Measurements from ENCODE around the gene TMEM150C. TPM values are rescaled to one million over a fixed set of nuclear protein-coding genes. Genes with fewer than 3 reads are reported as not detected.
A peak's percentile ranks its signal among the peaks of the same experiment; 100 is the strongest.

TMEM150C gene
- total RNA-seq (not detected), polyA plus RNA-seq (under 1 TPM in 1 of 2 donors, not detected in 1; 0.07 TPM)

GRCh38 chr4:82561786-82562563 lies at the start of gene TMEM150C:
Gene TMEM150C (minus strand): TSS chr4:82561988. CDS start chr4:82504657, 57,331 bp downstream.
- DNase-seq, result no peak
- Histone ChIP-seq H3K4me3 (ENCODE audit: low read length in 2 of 2) (no peak within 1 kb of the TSS), H3K27ac (ENCODE audit: low read depth, low read length) (no peak within 1 kb of the TSS), H3K36me3 (ENCODE audit: insufficient read depth, low read length) (no peaks in the 10 kb centered on the region), H3K9me3 (ENCODE audit: control insufficient read depth in 1 of 2, low read length in 2 of 2) (no peaks in the 10 kb centered on the region), H3K27me3 (ENCODE audit: insufficient read depth, low read length) (peaks cover 20% of the 10 kb centered on the region), H3K4me1 (ENCODE audit: insufficient read depth, low read length) (peaks cover 3% of the 10 kb centered on the region)
- ChIA-PET POLR2A (ENCODE audit: partially characterized antibody) (no interaction called here), CTCF (ENCODE audit: partially characterized antibody) (no interaction called here)
- Mint-ChIP-seq H3K27me3 (peaks cover 39 to 46% of the 10 kb centered on the region in 2 donors), H3K4me3 (peak within 1 kb of the TSS; percentile 73 to 87 (median 78)), H3K36me3 (no peaks in the 10 kb centered on the region), H3K4me1 (peaks cover 8 to 21% (median 16%) of the 10 kb centered on the region in 4 donors), H3K27ac (no peak within 1 kb of the TSS), H3K9me3 (peaks cover 0 to 3% (median 0%) of the 10 kb centered on the region in 8 donors)
- intact Hi-C loops (cut with micrococcal nuclease), result no loop called here

- Mint-ChIP-seq H3K36me3 (no peaks in the 10 kb centered on the region), H3K9me3 (no peaks in the 10 kb centered on the region), H3K4me1 (no peaks in the 10 kb centered on the region), H3K4me3 (no peak overlapping the region), H3K27ac (peak overlapping the region in 1 of 7 donors; percentile 28), H3K27me3 (peaks cover 2 to 8% of the 10 kb centered on the region in 2 donors)
- intact Hi-C loops (cut with micrococcal nuclease), result no loop called here
- CTCF ChIA-PET (ENCODE audit: partially characterized antibody), result no interaction called here
- no peaks in the 10 kb centered on the region for H3K4me1 ChIP-seq (ENCODE audit: insufficient read depth, low read length)
- no peaks in the 10 kb centered on the region for H3K36me3 ChIP-seq (ENCODE audit: insufficient read depth, low read length)
- H3K27me3 ChIP-seq (ENCODE audit: insufficient read depth, low read length), result no peaks in the 10 kb centered on the region
- POLR2A ChIA-PET (ENCODE audit: partially characterized antibody), result no interaction called here
- DNase-seq, result no peak
- no peak overlapping the region for H3K4me3 ChIP-seq (ENCODE audit: low read length in 2 of 2)
- H3K9me3 ChIP-seq (ENCODE audit: control insufficient read depth in 1 of 2, low read length in 2 of 2), result no peaks in the 10 kb centered on the region
- H3K27ac ChIP-seq (ENCODE audit: low read depth, low read length), result no peak overlapping the region
Measured at GRCh38 chr4:82611527-82611926, 49.7 kb upstream of the TMEM150C start.

- H3K36me3 ChIP-seq (ENCODE audit: insufficient read depth, low read length), result no peaks in the 10 kb centered on the region
- H3K27me3 Mint-ChIP-seq, result peaks cover 0 to 7% of the 10 kb centered on the region in 2 donors
- CTCF ChIA-PET (ENCODE audit: partially characterized antibody), result no interaction called here
- DNase-seq, result no peak
- POLR2A ChIA-PET (ENCODE audit: partially characterized antibody), result no interaction called here
- no peaks in the 10 kb centered on the region for H3K9me3 ChIP-seq (ENCODE audit: control insufficient read depth in 1 of 2, low read length in 2 of 2)
- no peak overlapping the region for H3K27ac Mint-ChIP-seq
- intact Hi-C loops (cut with micrococcal nuclease), result no loop called here
- H3K27ac ChIP-seq (ENCODE audit: low read depth, low read length), result no peak overlapping the region
- H3K36me3 Mint-ChIP-seq, result no peaks in the 10 kb centered on the region
- no peaks in the 10 kb centered on the region for H3K4me1 ChIP-seq (ENCODE audit: insufficient read depth, low read length)
- H3K4me1 Mint-ChIP-seq, result no peaks in the 10 kb centered on the region
- H3K9me3 Mint-ChIP-seq, result no peaks in the 10 kb centered on the region
- H3K4me3 Mint-ChIP-seq, result no peak overlapping the region
- H3K27me3 ChIP-seq (ENCODE audit: insufficient read depth, low read length), result no peaks in the 10 kb centered on the region
- no peak overlapping the region for H3K4me3 ChIP-seq (ENCODE audit: low read length in 2 of 2)
Measured at GRCh38 chr4:82610041-82610440, 48.3 kb upstream of the TMEM150C start.

GRCh38 chr4:82606622-82607021 lies 44.8 kb upstream of the TMEM150C start:
- intact Hi-C loops (cut with micrococcal nuclease), result no loop called here
- no peaks in the 10 kb centered on the region for H3K27me3 ChIP-seq (ENCODE audit: insufficient read depth, low read length)
- Mint-ChIP-seq H3K36me3 (no peaks in the 10 kb centered on the region), H3K4me3 (no peak overlapping the region), H3K9me3 (no peaks in the 10 kb centered on the region), H3K27me3 (peaks cover 4 to 8% of the 10 kb centered on the region in 2 donors), H3K27ac (no peak overlapping the region), H3K4me1 (no peaks in the 10 kb centered on the region)
- no peak overlapping the region for H3K27ac ChIP-seq (ENCODE audit: low read depth, low read length)
- H3K4me1 ChIP-seq (ENCODE audit: insufficient read depth, low read length), result no peaks in the 10 kb centered on the region
- H3K4me3 ChIP-seq (ENCODE audit: low read length in 2 of 2), result no peak overlapping the region
- ChIA-PET CTCF (ENCODE audit: partially characterized antibody) (no interaction called here), POLR2A (ENCODE audit: partially characterized antibody) (no interaction called here)
- DNase-seq, result no peak
- H3K36me3 ChIP-seq (ENCODE audit: insufficient read depth, low read length), result no peaks in the 10 kb centered on the region
- no peaks in the 10 kb centered on the region for H3K9me3 ChIP-seq (ENCODE audit: control insufficient read depth in 1 of 2, low read length in 2 of 2)

GRCh38 chr4:82604522-82604921 lies 42.7 kb upstream of the TMEM150C start:
- ChIA-PET POLR2A (ENCODE audit: partially characterized antibody) (no interaction called here), CTCF (ENCODE audit: partially characterized antibody) (no interaction called here)
- Histone ChIP-seq H3K27ac (ENCODE audit: low read depth, low read length) (no peak overlapping the region), H3K27me3 (ENCODE audit: insufficient read depth, low read length) (no peaks in the 10 kb centered on the region), H3K4me1 (ENCODE audit: insufficient read depth, low read length) (no peaks in the 10 kb centered on the region), H3K9me3 (ENCODE audit: control insufficient read depth in 1 of 2, low read length in 2 of 2) (no peaks in the 10 kb centered on the region), H3K36me3 (ENCODE audit: insufficient read depth, low read length) (no peaks in the 10 kb centered on the region), H3K4me3 (ENCODE audit: low read length in 2 of 2) (no peak overlapping the region)
- intact Hi-C loops (cut with micrococcal nuclease), result no loop called here
- Mint-ChIP-seq H3K9me3 (no peaks in the 10 kb centered on the region), H3K27ac (no peak overlapping the region), H3K4me1 (no peaks in the 10 kb centered on the region), H3K36me3 (no peaks in the 10 kb centered on the region), H3K4me3 (no peak overlapping the region), H3K27me3 (peaks cover 5 to 7% of the 10 kb centered on the region in 2 donors)
- DNase-seq, result no peak

GRCh38 chr4:82601242-82602015 lies 39.6 kb upstream of the TMEM150C start:
- Histone ChIP-seq H3K4me3 (ENCODE audit: low read length in 2 of 2) (no peak overlapping the region), H3K36me3 (ENCODE audit: insufficient read depth, low read length) (no peaks in the 10 kb centered on the region), H3K27me3 (ENCODE audit: insufficient read depth, low read length) (no peaks in the 10 kb centered on the region), H3K4me1 (ENCODE audit: insufficient read depth, low read length) (no peaks in the 10 kb centered on the region), H3K9me3 (ENCODE audit: control insufficient read depth in 1 of 2, low read length in 2 of 2) (no peaks in the 10 kb centered on the region), H3K27ac (ENCODE audit: low read depth, low read length) (no peak overlapping the region)
- peaks cover 10 to 17% of the 10 kb centered on the region in 2 donors for H3K27me3 Mint-ChIP-seq
- no peaks in the 10 kb centered on the region for H3K4me1 Mint-ChIP-seq
- intact Hi-C loops (cut with micrococcal nuclease), result no loop called here
- H3K9me3 Mint-ChIP-seq, result no peaks in the 10 kb centered on the region
- ChIA-PET POLR2A (ENCODE audit: partially characterized antibody) (no interaction called here), CTCF (ENCODE audit: partially characterized antibody) (no interaction called here)
- no peak overlapping the region for H3K4me3 Mint-ChIP-seq
- no peak overlapping the region for H3K27ac Mint-ChIP-seq
- H3K36me3 Mint-ChIP-seq, result no peaks in the 10 kb centered on the region
- DNase-seq, result no peak

- intact Hi-C loops (cut with micrococcal nuclease), result no loop called here
Measured at GRCh38 chr4:82599336-82599735, 37.5 kb upstream of the TMEM150C start.

More at GRCh38 chr4:82599336-82599735, 37.5 kb upstream of the TMEM150C start:
- Mint-ChIP-seq H3K4me3 (no peak overlapping the region), H3K27ac (no peak overlapping the region), H3K9me3 (no peaks in the 10 kb centered on the region), H3K36me3 (no peaks in the 10 kb centered on the region), H3K4me1 (no peaks in the 10 kb centered on the region), H3K27me3 (peaks cover 13 to 17% of the 10 kb centered on the region in 2 donors)
- DNase-seq, result no peak
- H3K36me3 ChIP-seq (ENCODE audit: insufficient read depth, low read length), result no peaks in the 10 kb centered on the region
- POLR2A ChIA-PET (ENCODE audit: partially characterized antibody), result no interaction called here
- no peaks in the 10 kb centered on the region for H3K27me3 ChIP-seq (ENCODE audit: insufficient read depth, low read length)
- CTCF ChIA-PET (ENCODE audit: partially characterized antibody), result no interaction called here
- no peaks in the 10 kb centered on the region for H3K4me1 ChIP-seq (ENCODE audit: insufficient read depth, low read length)
- H3K27ac ChIP-seq (ENCODE audit: low read depth, low read length), result no peak overlapping the region
- H3K4me3 ChIP-seq (ENCODE audit: low read length in 2 of 2), result no peak overlapping the region
- no peaks in the 10 kb centered on the region for H3K9me3 ChIP-seq (ENCODE audit: control insufficient read depth in 1 of 2, low read length in 2 of 2)

Measured in CD4-positive, alpha-beta memory T cell (primary cell).